ENCODE data around the gene RPS6KB2. TPM values are rescaled to one million over a fixed set of nuclear protein-coding genes. Genes with fewer than 3 reads are reported as not detected.

The RPS6KB2 gene
- total RNA-seq, 1 experiment from 2014 or later = 54.1 TPM

GRCh38 chr11:67397536-67397935 is 30.8 kb upstream of the RPS6KB2 start (continued):
- TF ChIP-seq MAX (IDR thresholded peaks at IDR 0.05) (no peak), JUND (IDR thresholded peaks at IDR 0.05) (no peak), EZH2phosphoT487 (IDR thresholded peaks at IDR 0.05; ENCODE audit: borderline replicate concordance) (no peak), FOSL1 (IDR thresholded peaks at IDR 0.05; ENCODE audit: low read depth) (no peak)

- Histone ChIP-seq H3K27ac (ENCODE audit: low read depth, low read length) (no peak overlapping the region), H3K9me3 (ENCODE audit: control insufficient read depth in 1 of 2, insufficient read depth in 1 of 2, low read depth in 1 of 2, low read length in 2 of 2) (no peaks in the 10 kb centered on the region), H3K27me3 (ENCODE audit: insufficient read depth, low read length) (no peaks in the 10 kb centered on the region), H3K4me1 (ENCODE audit: control insufficient read depth in 1 of 2, insufficient read depth in 2 of 2, low read length in 2 of 2) (peaks cover 9 to 18% of the 10 kb centered on the region in 2 experiments), H3K9me2 (ENCODE audit: insufficient read depth) (no peaks in the 10 kb centered on the region), H3K4me3 (replicated peaks in 1 of 2; ENCODE audit: low read depth in 1 of 2, low read length in 2 of 2) (no peak overlapping the region), H2AFZ (ENCODE audit: low read depth, low read length, poor library complexity, severe bottlenecking) (no peak overlapping the region), H3K9ac (ENCODE audit: low read length) (no peak overlapping the region), H3K79me2 (ENCODE audit: insufficient read depth, low read length) (peaks cover 24% of the 10 kb centered on the region), H3K36me3 (ENCODE audit: control insufficient read depth in 1 of 2, insufficient read depth in 2 of 2, low read length in 2 of 2) (peaks cover 13 to 37% of the 10 kb centered on the region in 2 experiments; a peak in 3 of 4 replicates), H4K20me1 (ENCODE audit: insufficient read depth) (no peaks in the 10 kb centered on the region), H3K4me2 (ENCODE audit: low read length) (no peak overlapping the region)
- intact Hi-C loops (cut with micrococcal nuclease) = no loop called here
- ATAC-seq (no peak), DNase-seq (ENCODE audit: low read depth, low spot score) (no peak)
- POLR2A ChIA-PET = no interaction called here
- RAD21 ChIA-PET (ENCODE audit: low non-redundant PET in 1 of 2, low total read pairs in 2 of 2, uncharacterized antibody in 2 of 2, unreplicated experiment in 2 of 2) = no interaction called here
- BruUV-seq (replicated peaks) = no TSS peak
- CTCF ChIA-PET = no interaction called here
- TF ChIP-seq ZBTB33 (IDR thresholded peaks at IDR 0.05; ENCODE audit: extremely low read depth, insufficient replicate concordance, low read length) = no peak
- TF ChIP-seq TCF7L2 (IDR thresholded peaks at IDR 0.05; ENCODE audit: borderline replicate concordance, extremely low read depth, insufficient read depth, insufficient read length) = no peak
- TF ChIP-seq MAX (IDR thresholded peaks at IDR 0.05) = no peak
- TF ChIP-seq REST (IDR thresholded peaks at IDR 0.05; ENCODE audit: low read depth) = no peak
Observed at GRCh38 chr11:67397986-67398660, 30.2 kb upstream of the RPS6KB2 start.
